SK-N-SH (cell line): ENCODE measurements around the gene SFSWAP.
"Not testable (repeated sequence)": the region's sequence is repeated elsewhere in the genome, so short reads cannot be mapped to it uniquely, and the experiment has no call there.

Experiments used
- CHD2 ChIP-seq: fragments of 150-350 bp; IDR thresholded peaks from 2 replicates; pipeline ENCODE4 v1.6.1; 2018; ENCODE audit warnings: low read length; ENCODE audit not compliant: partially characterized antibody
- CTCF ChIP-seq: fragments of 200-600 bp; sonication (generic); IDR thresholded peaks from 2 replicates; pipeline ENCODE4 v1.6.1; 2017; ENCODE audit warnings: antibody characterized with exemption, mild to moderate bottlenecking, moderate library complexity
- EP300 ChIP-seq, 2 experiments: IDR thresholded peaks; 2 replicates each; pipeline versions ENCODE4 v1.4.0 to v1.6.1; 2012; ENCODE audit warnings: borderline replicate concordance in 1 of 2, low read depth in 1 of 2, low read length in 1 of 2
- MXI1 ChIP-seq: IDR thresholded peaks from 2 replicates; pipeline ENCODE4 v1.6.1; 2012; ENCODE audit warnings: mild to moderate bottlenecking, low read depth, low read length, improper control_type of control experiment
- POLR2AphosphoS5 ChIP-seq: IDR thresholded peaks from 2 replicates; pipeline ENCODE4 v1.6.1; 2012; ENCODE audit warnings: low read depth, low read length
- TAF1 ChIP-seq: IDR thresholded peaks from 2 replicates; pipeline ENCODE4 v1.6.1; 2012; ENCODE audit warnings: low read depth, mild to moderate bottlenecking, low read length, moderate library complexity, borderline replicate concordance
- USF2 ChIP-seq: fragments of 150-350 bp; IDR thresholded peaks from 2 replicates; pipeline ENCODE4 v1.6.1; 2017; ENCODE audit warnings: antibody characterized with exemption, low read length, low read depth, borderline replicate concordance

GRCh38 chr12:131777269-131777668, 66.4 kb downstream of the SFSWAP start:
- TF ChIP-seq MXI1; USF2; CHD2; POLR2AphosphoS5; EP300 (IDR thresholded peaks at IDR 0.05; ENCODE audit: borderline replicate concordance in 1 of 2, low read depth in 1 of 2, low read length in 1 of 2); TAF1; CTCF: not testable (repeated sequence)
